Mesothelial cell of epicardium (in vitro differentiated cells): ENCODE data around the gene LRP3. TPM values are rescaled to one million over a fixed set of nuclear protein-coding genes. Genes with fewer than 3 reads are reported as not detected.
"Not testable (repeated sequence)": the region's sequence is repeated elsewhere in the genome, so short reads cannot be mapped to it uniquely, and the experiment has no call there.

ENCODE experiments used
- DNase-seq, 2 experiments: peaks; one replicate each; pipeline ENCODE4 v3.0.0; 2021; ENCODE audit warnings: low spot score in 2 of 2; ENCODE audit not compliant: unreplicated experiment in 2 of 2
- H3K27ac Mint-ChIP-seq: 2 replicates; pipeline ENCODE4 v1.8.0; 2021; ENCODE audit warnings: mixed read lengths
- H3K27me3 Mint-ChIP-seq: 2 replicates; pipeline ENCODE4 v1.8.0; 2021; ENCODE audit warnings: low read depth, mixed read lengths
- H3K36me3 Mint-ChIP-seq: 2 replicates; pipeline ENCODE4 v1.8.0; 2021; ENCODE audit warnings: mixed read lengths
- H3K4me1 Mint-ChIP-seq: 2 replicates; pipeline ENCODE4 v1.8.0; 2021; ENCODE audit warnings: mixed read lengths
- H3K4me3 Mint-ChIP-seq: 2 replicates; pipeline ENCODE4 v1.8.0; 2021; ENCODE audit warnings: mild to moderate bottlenecking, moderate library complexity, mixed read lengths
- H3K9me3 Mint-ChIP-seq: 2 replicates; pipeline ENCODE4 v1.8.0; 2021; ENCODE audit warnings: mixed read lengths
- CTCF ChIP-seq: fragments of 200-600 bp; sonication (generic); IDR thresholded peaks from one replicate; pipeline ENCODE4 v1.5.0; 2021; ENCODE audit warnings: antibody characterized with exemption; ENCODE audit not compliant: unreplicated experiment
- total RNA-seq: library from RNA; stranded (reverse); gene quantifications from 3 replicates; pipeline ENCODE4 v1.2.1, GENCODE V29; 2021

Gene LRP3
- total RNA-seq: 28.3 to 34.1 TPM (median 29.5 TPM) in 3 replicates

- H3K4me1 Mint-ChIP-seq: peaks cover 2% of the 10 kb centered on the region
- no peaks in the 10 kb centered on the region for H3K36me3 Mint-ChIP-seq
- no peak for TF ChIP-seq CTCF
- H3K9me3 Mint-ChIP-seq: no peaks in the 10 kb centered on the region
- H3K4me3 Mint-ChIP-seq: peak within 1 kb of the TSS; percentile 82
- H3K27ac Mint-ChIP-seq: no peak within 1 kb of the TSS
- H3K27me3 Mint-ChIP-seq: peaks cover 25% of the 10 kb centered on the region
- peak; percentile 54 to 64 for DNase-seq
Observed at GRCh38 chr19:33193865-33194362, at the start of gene LRP3. TSS of gene LRP3 (plus strand) at chr19:33194330. CDS start at chr19:33194786, 456 bp downstream.

GRCh38 chr19:33146209-33146608, 47.9 kb upstream of the LRP3 start:
- Mint-ChIP-seq H3K27ac (no peak overlapping the region), H3K36me3 (no peaks in the 10 kb centered on the region), H3K4me1 (peaks cover 3% of the 10 kb centered on the region), H3K4me3 (no peak overlapping the region), H3K27me3 (no peaks in the 10 kb centered on the region), H3K9me3 (no peaks in the 10 kb centered on the region)
- no peak for DNase-seq
- TF ChIP-seq CTCF: no peak

GRCh38 chr19:33147538-33147937, 46.6 kb upstream of the LRP3 start:
- no peak for TF ChIP-seq CTCF
- no peak overlapping the region for H3K27ac Mint-ChIP-seq
- H3K4me1 Mint-ChIP-seq: peaks cover 3% of the 10 kb centered on the region
- no peaks in the 10 kb centered on the region for H3K36me3 Mint-ChIP-seq
- no peaks in the 10 kb centered on the region for H3K27me3 Mint-ChIP-seq
- DNase-seq: no peak
- H3K4me3 Mint-ChIP-seq: no peak overlapping the region
- no peaks in the 10 kb centered on the region for H3K9me3 Mint-ChIP-seq

- Mint-ChIP-seq H3K4me3 (no peak overlapping the region), H3K36me3 (no peaks in the 10 kb centered on the region), H3K9me3 (no peaks in the 10 kb centered on the region), H3K4me1 (peaks cover 2% of the 10 kb centered on the region), H3K27me3 (no peaks in the 10 kb centered on the region), H3K27ac (peak overlapping the region; percentile 18)
- no peak for TF ChIP-seq CTCF
- DNase-seq: no peak
Observed at GRCh38 chr19:33150852-33151518, 43.1 kb upstream of the LRP3 start.

GRCh38 chr19:33152176-33152575, 42.0 kb upstream of the LRP3 start:
- no peak for TF ChIP-seq CTCF
- H3K9me3 Mint-ChIP-seq: no peaks in the 10 kb centered on the region
- no peak for DNase-seq
- H3K36me3 Mint-ChIP-seq: no peaks in the 10 kb centered on the region
- H3K4me1 Mint-ChIP-seq: peaks cover 2% of the 10 kb centered on the region
- H3K27me3 Mint-ChIP-seq: no peaks in the 10 kb centered on the region
- H3K4me3 Mint-ChIP-seq: no peak overlapping the region
- no peak overlapping the region for H3K27ac Mint-ChIP-seq

- not testable (repeated sequence) for H3K4me3 Mint-ChIP-seq, H3K4me1 Mint-ChIP-seq, H3K9me3 Mint-ChIP-seq, H3K27me3 Mint-ChIP-seq, H3K27ac Mint-ChIP-seq, H3K36me3 Mint-ChIP-seq, DNase-seq
Observed at GRCh38 chr19:33152625-33153024, 41.5 kb upstream of the LRP3 start.

- not testable (repeated sequence) for H3K9me3 Mint-ChIP-seq, H3K4me1 Mint-ChIP-seq, H3K4me3 Mint-ChIP-seq, H3K36me3 Mint-ChIP-seq, H3K27me3 Mint-ChIP-seq, H3K27ac Mint-ChIP-seq, DNase-seq
Observed at GRCh38 chr19:33154313-33154712, 39.8 kb upstream of the LRP3 start.
